ENCODE measurements around the gene PGLYRP4.

DNA sequence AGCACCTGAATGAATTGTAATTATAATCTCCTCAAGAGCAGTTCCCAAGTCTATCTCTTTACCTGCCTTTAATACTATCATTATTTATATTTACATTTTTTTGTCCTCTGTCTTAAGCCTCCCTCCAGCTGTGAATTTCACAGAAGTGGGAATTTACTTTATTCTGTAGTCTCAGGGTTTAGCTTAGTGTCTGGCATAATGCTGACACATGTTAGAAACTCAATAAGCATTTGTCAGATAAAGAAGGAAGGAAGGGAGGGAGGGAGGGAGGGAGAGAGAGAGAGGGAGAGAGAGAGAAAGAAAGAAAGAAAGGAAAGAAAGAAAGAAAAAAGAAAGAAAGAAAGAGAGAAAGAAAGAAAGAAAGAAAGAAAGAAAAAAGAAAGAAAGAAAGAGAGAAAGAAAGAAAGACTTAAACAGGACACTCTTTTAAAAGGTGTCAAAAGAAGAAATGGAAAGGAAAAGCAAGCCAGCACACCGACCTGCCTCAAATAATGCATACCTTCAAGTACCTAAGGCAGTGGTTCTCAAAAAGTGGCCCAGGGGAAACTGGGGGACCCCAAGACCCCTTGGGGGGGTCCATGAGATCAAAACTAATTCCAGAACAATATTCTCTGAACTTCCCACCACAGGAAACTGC, 1.8 kb upstream of the PGLYRP4 start:
- TF ChIP-seq, protein P1, sequence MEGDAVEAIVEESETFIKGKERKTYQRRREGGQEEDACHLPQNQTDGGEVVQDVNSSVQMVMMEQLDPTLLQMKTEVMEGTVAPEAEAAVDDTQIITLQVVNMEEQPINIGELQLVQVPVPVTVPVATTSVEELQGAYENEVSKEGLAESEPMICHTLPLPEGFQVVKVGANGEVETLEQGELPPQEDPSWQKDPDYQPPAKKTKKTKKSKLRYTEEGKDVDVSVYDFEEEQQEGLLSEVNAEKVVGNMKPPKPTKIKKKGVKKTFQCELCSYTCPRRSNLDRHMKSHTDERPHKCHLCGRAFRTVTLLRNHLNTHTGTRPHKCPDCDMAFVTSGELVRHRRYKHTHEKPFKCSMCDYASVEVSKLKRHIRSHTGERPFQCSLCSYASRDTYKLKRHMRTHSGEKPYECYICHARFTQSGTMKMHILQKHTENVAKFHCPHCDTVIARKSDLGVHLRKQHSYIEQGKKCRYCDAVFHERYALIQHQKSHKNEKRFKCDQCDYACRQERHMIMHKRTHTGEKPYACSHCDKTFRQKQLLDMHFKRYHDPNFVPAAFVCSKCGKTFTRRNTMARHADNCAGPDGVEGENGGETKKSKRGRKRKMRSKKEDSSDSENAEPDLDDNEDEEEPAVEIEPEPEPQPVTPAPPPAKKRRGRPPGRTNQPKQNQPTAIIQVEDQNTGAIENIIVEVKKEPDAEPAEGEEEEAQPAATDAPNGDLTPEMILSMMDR (conservative IDR thresholded peaks at IDR 0.05; ENCODE audit: low read length) = no peak
- TF ChIP-seq EZH2phosphoT487 (IDR thresholded peaks at IDR 0.05; ENCODE audit: borderline replicate concordance, low read depth, low read length) = no peak
